Right lobe of liver (tissue), 6 donors: ENCODE data around the gene GNAZ. TPM values are rescaled to one million over a fixed set of nuclear protein-coding genes. Genes with fewer than 3 reads are reported as not detected.

Experiments
- ATAC-seq, 4 donors: fragments of 200-7000 bp; cut with Tn5 transposase; one replicate each; pipeline ENCODE4 v1.9.1; 2020; ENCODE audit warnings: mild to moderate bottlenecking in 4 of 4, moderate library complexity in 4 of 4
- DNase-seq, 3 donors: peaks; one replicate each; pipeline ENCODE4 v3.0.0-alpha.2; 2020
- H3K27ac ChIP-seq, 3 donors: fragments of 200-600 bp; one replicate each; pipeline ENCODE4 v1.8.0; 2022
- H3K27me3 ChIP-seq, 2 donors: fragments of 200-600 bp; one replicate each; pipeline ENCODE4 v1.8.0; 2022
- H3K36me3 ChIP-seq, 4 donors: fragments of 200-600 bp; sonication (generic) in 1 of 4; one replicate each; pipeline versions ENCODE4 v1.5.1 to v1.8.0; 2017 to 2022; ENCODE audit warnings: control low read depth in 1 of 4
- H3K4me1 ChIP-seq, 4 donors: fragments of 200-600 bp; sonication (generic) in 1 of 4; one replicate each; pipeline versions ENCODE4 v1.5.1 to v1.8.0; 2017 to 2022; ENCODE audit warnings: control low read depth in 1 of 4
- H3K4me3 ChIP-seq, 3 donors: fragments of 200-600 bp; one replicate each; pipeline ENCODE4 v1.8.0; 2022
- H3K9me3 ChIP-seq, 4 donors: fragments of 200-600 bp; sonication (generic) in 1 of 4; one replicate each; pipeline versions ENCODE4 v1.5.1 to v1.8.0; 2017 to 2022; ENCODE audit warnings: control low read depth in 1 of 4
- POLR2A ChIP-seq: fragments of 450-650 bp; IDR thresholded peaks from one replicate; pipeline ENCODE4 v1.6.1; 2017; ENCODE audit warnings: antibody characterized with exemption, mild to moderate bottlenecking
- WGBS: methylation state at CpG from one replicate; pipeline ENCODE4 v1.1.6; 2018; ENCODE audit warnings: low coverage, low lambda C conversion rate; ENCODE audit not compliant: insufficient coverage; ENCODE audit errors: missing lambda C conversion rate; 5-methylcytosine and 5-hydroxymethylcytosine counted together
- intact Hi-C, 2 donors: fragments of 100-400 bp; cut with DNase I; formaldehyde crosslinking; loops; one replicate each; pipeline versions ENCODE4 v1.11.2 to v1.14.1; 2022
- total RNA-seq, 6 experiments: library from RNA; depleted of rRNA in 2 of 6; stranded (reverse); fragments of >200 nt in 2 of 6; fragmentation: NEBNext Ultra II Directional in 3 of 6; extraction: Animal tissue kit (Norgen Biotek cat#: 25700) in 3 of 6; gene quantifications; one replicate each; pipeline versions ENCODE4 v1.1.0 to v1.2.4, GENCODE V29; 2016 to 2023
- TF ChIP-seq, protein P1 (sequence below), 4 donors: fragments of 200-600 bp in 3 of 4; fragments of 450-650 bp in 1 of 4; IDR thresholded peaks; one replicate each; pipeline versions ENCODE4 v1.5.1 to v1.8.0; 2016 to 2022; ENCODE audit warnings: antibody characterized with exemption in 4 of 4, mild to moderate bottlenecking in 2 of 4
- donor health status: DM: no; HTN: yes; CAD: no.
- donor health status: DM: no; HTN: no; CAD: no.
- donor health status: DM: no; HTN: no; CAD: no.
- donor health status: DM: no; HTN: yes; CAD: no.
- donor health status: DM: no; HTN: yes; CAD: no.

Gene GNAZ
- total RNA-seq, 6 experiments from 2014 or later: 0.15 to 1.5 (median 0.53) TPM

DNA sequence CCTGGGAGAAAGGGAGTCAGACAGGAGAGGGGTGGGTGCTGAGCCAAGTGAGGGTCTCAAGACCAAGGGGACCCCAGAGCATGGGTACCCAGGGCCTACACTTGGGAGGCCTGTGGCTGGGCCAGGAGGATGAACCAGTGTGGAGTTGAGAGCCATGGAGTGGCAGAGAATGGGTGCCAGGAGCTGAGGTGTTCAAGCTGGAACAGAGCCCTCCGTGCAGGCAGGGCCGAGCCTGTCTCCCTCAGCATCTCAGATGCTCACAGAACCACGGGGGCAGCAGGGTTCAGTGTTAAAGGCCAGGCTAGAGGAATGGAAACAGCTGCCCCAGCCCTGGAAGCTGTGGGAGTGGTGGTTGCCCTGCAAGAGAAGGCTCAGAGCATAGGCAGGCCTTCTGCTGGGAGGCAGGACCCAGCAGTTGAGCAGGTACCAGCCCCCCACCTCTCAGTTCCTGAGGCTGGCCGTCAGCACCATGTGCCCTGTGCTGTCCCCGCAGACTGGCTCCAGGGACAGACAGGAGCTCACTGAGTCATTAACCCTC is 39.2 kb downstream of the GNAZ start:
- TF ChIP-seq, protein P1, sequence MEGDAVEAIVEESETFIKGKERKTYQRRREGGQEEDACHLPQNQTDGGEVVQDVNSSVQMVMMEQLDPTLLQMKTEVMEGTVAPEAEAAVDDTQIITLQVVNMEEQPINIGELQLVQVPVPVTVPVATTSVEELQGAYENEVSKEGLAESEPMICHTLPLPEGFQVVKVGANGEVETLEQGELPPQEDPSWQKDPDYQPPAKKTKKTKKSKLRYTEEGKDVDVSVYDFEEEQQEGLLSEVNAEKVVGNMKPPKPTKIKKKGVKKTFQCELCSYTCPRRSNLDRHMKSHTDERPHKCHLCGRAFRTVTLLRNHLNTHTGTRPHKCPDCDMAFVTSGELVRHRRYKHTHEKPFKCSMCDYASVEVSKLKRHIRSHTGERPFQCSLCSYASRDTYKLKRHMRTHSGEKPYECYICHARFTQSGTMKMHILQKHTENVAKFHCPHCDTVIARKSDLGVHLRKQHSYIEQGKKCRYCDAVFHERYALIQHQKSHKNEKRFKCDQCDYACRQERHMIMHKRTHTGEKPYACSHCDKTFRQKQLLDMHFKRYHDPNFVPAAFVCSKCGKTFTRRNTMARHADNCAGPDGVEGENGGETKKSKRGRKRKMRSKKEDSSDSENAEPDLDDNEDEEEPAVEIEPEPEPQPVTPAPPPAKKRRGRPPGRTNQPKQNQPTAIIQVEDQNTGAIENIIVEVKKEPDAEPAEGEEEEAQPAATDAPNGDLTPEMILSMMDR (IDR thresholded peaks at IDR 0.05): no peak
- no peak for TF ChIP-seq POLR2A
- WGBS: no CpG with 5 or more reads among the region's 5 CpGs
- intact Hi-C loops: no loop called here
- no peaks in the 10 kb centered on the region for H3K4me1 ChIP-seq
- DNase-seq (no peak), ATAC-seq (no peak)
- no peak overlapping the region for H3K27ac ChIP-seq
- no peaks in the 10 kb centered on the region for H3K27me3 ChIP-seq
- H3K4me3 ChIP-seq: no peak overlapping the region
- H3K9me3 ChIP-seq: no peaks in the 10 kb centered on the region
- no peaks in the 10 kb centered on the region for H3K36me3 ChIP-seq

GRCh38 chr22:23110190-23110921 is 40.0 kb downstream of the GNAZ start:
- no peak for DNase-seq
- H3K27me3 ChIP-seq: no peaks in the 10 kb centered on the region
- H3K9me3 ChIP-seq: no peaks in the 10 kb centered on the region
- WGBS: 60% methylated on average over 1 of the region's 10 CpGs
- intact Hi-C loops: no loop called here
- no peak for ATAC-seq
- H3K4me1 ChIP-seq: no peaks in the 10 kb centered on the region
- no peak for TF ChIP-seq POLR2A
- TF ChIP-seq, protein P1 (IDR thresholded peaks at IDR 0.05): no peak
- no peaks in the 10 kb centered on the region for H3K36me3 ChIP-seq
- no peak overlapping the region for H3K27ac ChIP-seq
- no peak overlapping the region for H3K4me3 ChIP-seq

DNA sequence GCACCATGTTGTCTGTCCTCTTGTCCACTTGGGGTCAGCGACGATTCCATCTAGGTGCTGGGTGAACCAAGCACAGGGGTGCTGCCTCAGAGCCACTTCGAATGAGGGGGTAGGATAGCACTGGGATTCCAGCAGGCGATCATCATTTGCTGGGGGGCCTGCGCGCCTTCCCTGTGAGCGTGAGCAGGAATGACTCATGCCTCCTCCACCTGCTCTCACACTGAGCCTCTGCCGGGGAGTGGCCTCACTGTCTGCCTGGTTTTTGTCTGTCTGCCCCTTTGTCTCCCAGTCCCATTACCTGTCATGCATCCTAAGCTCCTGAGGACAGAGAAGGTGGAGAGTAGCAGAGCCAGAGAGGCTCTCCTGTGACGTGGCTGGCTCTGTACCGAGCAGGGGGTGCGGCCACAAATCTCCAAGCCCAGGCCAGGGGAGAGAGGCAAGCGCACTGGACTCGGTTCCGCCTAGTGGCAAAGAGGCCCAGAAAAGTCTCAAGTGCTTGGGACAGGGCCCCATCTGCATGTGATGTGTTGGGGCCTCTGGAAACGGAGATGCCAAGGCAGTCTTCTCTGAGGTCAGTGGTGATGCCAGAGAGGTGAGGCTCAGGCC is 40.7 kb downstream of the GNAZ start:
- Histone ChIP-seq H3K27me3 (no peaks in the 10 kb centered on the region), H3K4me1 (no peaks in the 10 kb centered on the region), H3K27ac (no peak overlapping the region), H3K36me3 (no peaks in the 10 kb centered on the region), H3K4me3 (no peak overlapping the region), H3K9me3 (no peaks in the 10 kb centered on the region)
- ATAC-seq: no peak
- DNase-seq: no peak
- intact Hi-C loops: no loop called here
- WGBS: 90% methylated on average over 2 of the region's 15 CpGs
- TF ChIP-seq POLR2A: no peak
- TF ChIP-seq, protein P1 (IDR thresholded peaks at IDR 0.05): no peak

- TF ChIP-seq, protein P1 (IDR thresholded peaks at IDR 0.05): no peak
- no peak for TF ChIP-seq POLR2A
- DNase-seq: no peak
- 72% methylated on average over 2 of the region's 9 CpGs for WGBS
- no peak for ATAC-seq
- Histone ChIP-seq H3K4me3 (no peak overlapping the region), H3K27ac (no peak overlapping the region), H3K27me3 (no peaks in the 10 kb centered on the region), H3K4me1 (no peaks in the 10 kb centered on the region), H3K9me3 (no peaks in the 10 kb centered on the region), H3K36me3 (no peaks in the 10 kb centered on the region)
- intact Hi-C loops: no loop called here
These were observed 42.2 kb downstream of the GNAZ start for GRCh38 chr22:23112472-23113012.
